CD4-positive, alpha-beta T cell treated with Interleukin-4 for 1 hour (primary cell): ENCODE measurements around the gene PRKCSH.
A peak's percentile ranks its signal among the peaks of the same experiment; 100 is the strongest.

Source experiments
- DNase-seq, 2 donors: peaks; one replicate each; pipeline ENCODE4 v3.0.0-alpha.2; 2020 to 2022

Gene PRKCSH

GRCh38 chr19:11479090-11479897 is 43.9 kb downstream of the PRKCSH start:
- peak in 1 of 2 donors; percentile 21 for DNase-seq

- no peak for DNase-seq
Observed at GRCh38 chr19:11479898-11480714, 44.7 kb downstream of the PRKCSH start.

- DNase-seq: no peak
Observed at GRCh38 chr19:11480715-11481533, 45.5 kb downstream of the PRKCSH start, which contains the start of gene ELAVL3. TSS of gene ELAVL3 (minus strand) at chr19:11481046. CDS start at chr19:11480608, 438 bp downstream.

GRCh38 chr19:11481534-11482383 is 46.3 kb downstream of the PRKCSH start:
- DNase-seq: peak; percentile 70 to 74

GRCh38 chr19:11482384-11483050 is 47.1 kb downstream of the PRKCSH start:
- DNase-seq: peak; percentile 86 to 88

- DNase-seq: no peak
Observed at GRCh38 chr19:11483366-11484111, 48.1 kb downstream of the PRKCSH start.

- DNase-seq: no peak
Observed at GRCh38 chr19:11485245-11485837, 49.9 kb downstream of the PRKCSH start.

- DNase-seq: no peak
Observed at GRCh38 chr19:11486661-11487503, 51.4 kb downstream of the PRKCSH start.

GRCh38 chr19:11489378-11489777 is 53.9 kb downstream of the PRKCSH start:
- DNase-seq: no peak

GRCh38 chr19:11494634-11495285 is 59.3 kb downstream of the PRKCSH start:
- no peak for DNase-seq

- no peak for DNase-seq
Observed at GRCh38 chr19:11495481-11495880, 60.0 kb downstream of the PRKCSH start.

GRCh38 chr19:11495885-11496284 is 60.5 kb downstream of the PRKCSH start:
- no peak for DNase-seq

- peak; percentile 59 to 60 for DNase-seq
Observed at GRCh38 chr19:11496391-11497163, 61.1 kb downstream of the PRKCSH start.

- DNase-seq: no peak
Observed at GRCh38 chr19:11499220-11499726, 63.8 kb downstream of the PRKCSH start.

GRCh38 chr19:11499890-11500420 is 64.5 kb downstream of the PRKCSH start:
- DNase-seq: no peak
